Measurements from ENCODE around the gene COBL.

Gene COBL

DNA sequence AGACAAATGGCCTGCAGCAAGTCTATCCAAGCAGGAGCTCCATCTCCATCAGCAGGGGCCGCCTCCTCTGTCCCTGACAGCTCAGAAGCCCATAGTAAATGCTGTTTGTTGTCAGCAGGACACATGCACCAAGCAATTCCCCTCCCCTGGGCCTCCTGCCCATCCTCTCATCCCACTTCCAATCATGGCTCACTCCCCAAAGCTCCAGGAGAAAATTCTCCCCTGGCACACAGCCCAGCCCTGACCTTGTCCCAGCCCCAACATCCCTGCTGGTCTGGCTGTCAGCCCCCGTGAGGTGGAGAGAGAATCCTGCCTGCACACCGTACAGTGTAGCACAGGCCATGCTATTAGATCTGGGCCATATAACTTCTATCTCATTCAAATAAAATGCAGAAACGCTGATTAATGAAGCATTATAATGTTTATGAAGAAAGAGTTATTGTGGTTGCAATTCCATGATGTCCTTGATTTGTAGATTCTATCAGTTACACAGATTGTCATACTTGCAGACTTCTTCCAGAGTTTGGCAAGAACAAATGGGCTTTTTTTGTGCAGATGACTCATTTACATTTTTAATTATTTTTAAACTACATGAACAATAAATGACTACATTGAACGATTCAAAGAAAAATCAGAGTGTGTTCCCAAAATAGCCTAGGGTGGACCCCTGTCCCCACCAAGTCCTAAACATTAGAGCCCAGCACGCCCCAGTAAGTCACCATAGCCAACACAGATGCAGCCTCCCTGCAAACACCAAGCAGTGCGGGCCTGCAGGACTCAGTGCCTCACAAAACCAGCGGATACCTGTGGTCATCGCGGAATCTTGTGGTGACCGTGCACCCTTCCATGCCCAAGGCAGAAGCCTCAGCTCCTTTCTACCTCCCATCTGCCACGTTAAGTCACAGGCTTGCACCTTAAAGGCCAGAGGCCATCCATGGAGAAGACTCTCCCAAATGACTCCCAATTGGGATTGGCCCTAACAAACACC lies 70.1 kb downstream of the COBL start:
- Mint-ChIP-seq H3K27me3 (no peaks in the 10 kb centered on the region), H3K9me3 (no peaks in the 10 kb centered on the region), H3K27ac (no peak overlapping the region), H3K4me3 (no peak overlapping the region), H3K4me1 (ENCODE audit: low read depth) (no peaks in the 10 kb centered on the region), H3K36me3 (ENCODE audit: low read depth) (no peaks in the 10 kb centered on the region)

GRCh38 chr7:51244885-51245284 lies 71.7 kb downstream of the COBL start:
- Mint-ChIP-seq H3K4me3 (no peak overlapping the region), H3K9me3 (no peaks in the 10 kb centered on the region), H3K27ac (no peak overlapping the region), H3K4me1 (ENCODE audit: low read depth) (no peaks in the 10 kb centered on the region), H3K27me3 (no peaks in the 10 kb centered on the region), H3K36me3 (ENCODE audit: low read depth) (no peaks in the 10 kb centered on the region)

DNA sequence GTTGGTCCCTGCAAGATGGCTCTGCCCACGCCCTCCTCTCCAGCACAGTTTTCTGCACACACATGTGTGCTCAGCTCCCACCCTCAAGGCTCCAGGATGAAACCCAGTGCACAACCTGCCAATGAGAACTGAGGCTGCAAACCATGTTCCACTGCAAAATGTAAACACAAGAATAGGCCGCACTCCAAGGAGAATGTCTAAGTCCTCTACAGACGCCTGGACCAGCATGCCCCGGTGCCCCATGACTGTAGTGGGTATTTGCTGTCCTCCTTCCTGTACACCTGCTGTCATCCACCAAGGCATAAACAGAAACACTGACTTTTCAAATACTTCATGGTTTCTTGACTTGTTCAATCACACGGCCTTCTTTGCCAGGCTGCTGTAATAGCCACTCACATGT lies 72.6 kb downstream of the COBL start:
- H3K4me1 Mint-ChIP-seq (ENCODE audit: low read depth) = no peaks in the 10 kb centered on the region
- H3K9me3 Mint-ChIP-seq = no peaks in the 10 kb centered on the region
- no peak overlapping the region for H3K27ac Mint-ChIP-seq
- H3K4me3 Mint-ChIP-seq = no peak overlapping the region
- H3K27me3 Mint-ChIP-seq = no peaks in the 10 kb centered on the region
- H3K36me3 Mint-ChIP-seq (ENCODE audit: low read depth) = no peaks in the 10 kb centered on the region

GRCh38 chr7:51243631-51244030 lies 73.0 kb downstream of the COBL start:
- no peak overlapping the region for H3K27ac Mint-ChIP-seq
- no peaks in the 10 kb centered on the region for H3K27me3 Mint-ChIP-seq
- H3K4me1 Mint-ChIP-seq (ENCODE audit: low read depth) = no peaks in the 10 kb centered on the region
- H3K9me3 Mint-ChIP-seq = no peaks in the 10 kb centered on the region
- no peaks in the 10 kb centered on the region for H3K36me3 Mint-ChIP-seq (ENCODE audit: low read depth)
- no peak overlapping the region for H3K4me3 Mint-ChIP-seq

DNA sequence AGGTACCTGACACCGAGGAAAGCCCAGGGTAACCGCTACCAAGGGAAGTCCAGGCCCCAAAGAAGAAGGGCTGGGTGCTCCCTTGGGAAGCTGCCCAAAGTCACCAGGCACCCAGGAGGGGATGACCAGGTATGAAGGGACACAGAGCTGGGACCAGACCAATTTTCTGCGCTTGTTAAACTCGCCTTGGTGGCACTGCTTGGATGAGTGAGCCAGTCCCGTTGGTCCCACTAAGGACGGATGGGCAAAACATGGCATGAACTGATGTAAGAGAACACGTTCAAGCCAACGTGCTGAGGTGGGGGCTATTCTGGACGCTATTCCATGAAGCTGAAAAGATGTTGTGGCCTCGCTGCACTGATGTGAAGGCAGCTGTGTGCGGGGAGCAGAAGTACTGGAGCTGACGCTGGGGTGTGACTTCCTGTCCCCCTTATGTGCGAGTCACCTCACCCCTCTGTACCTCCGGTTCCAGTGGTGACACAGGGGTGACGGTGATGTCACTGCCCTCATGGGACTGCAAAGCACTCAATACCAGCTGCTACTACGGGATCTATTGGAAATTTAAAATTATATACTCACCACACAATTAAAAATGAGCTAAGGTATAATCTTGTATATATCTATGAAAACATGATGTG lies 73.6 kb downstream of the COBL start:
- Mint-ChIP-seq H3K9me3 (no peaks in the 10 kb centered on the region), H3K27ac (no peak overlapping the region), H3K4me3 (no peak overlapping the region), H3K36me3 (ENCODE audit: low read depth) (no peaks in the 10 kb centered on the region), H3K4me1 (ENCODE audit: low read depth) (no peaks in the 10 kb centered on the region), H3K27me3 (no peaks in the 10 kb centered on the region)

DNA sequence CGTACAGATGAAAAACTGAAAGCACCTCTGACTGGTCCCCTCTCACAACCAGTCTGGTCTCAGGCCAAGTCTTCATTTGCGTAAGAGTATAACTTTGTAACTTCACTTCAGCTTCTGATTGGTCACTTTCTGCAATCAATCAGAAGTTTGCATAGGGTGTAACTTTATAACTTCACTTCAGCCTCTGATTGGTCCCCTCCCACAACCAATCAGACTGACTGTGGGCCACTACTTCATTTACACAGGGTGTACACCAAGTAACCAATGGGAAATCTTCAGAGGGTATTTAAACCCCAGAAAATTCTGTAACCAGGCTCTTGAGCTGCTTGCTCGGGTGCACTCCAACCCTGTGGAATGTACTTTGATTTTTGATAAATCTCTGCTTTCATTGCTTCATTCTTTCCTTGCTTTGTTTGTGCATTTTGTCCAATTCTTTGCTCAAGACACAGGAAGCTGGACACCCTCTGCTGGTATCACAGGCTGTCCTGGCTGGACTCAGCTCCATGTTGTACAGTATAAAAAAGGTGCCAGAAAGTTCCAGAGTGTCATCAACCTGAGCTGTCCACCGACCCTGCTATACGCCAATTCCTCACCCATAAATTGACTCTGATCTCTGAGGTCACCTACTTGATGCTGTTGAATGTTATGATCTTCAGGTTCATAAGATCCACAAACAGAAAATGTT lies 74.5 kb downstream of the COBL start:
- H3K4me1 Mint-ChIP-seq (ENCODE audit: low read depth) = no peaks in the 10 kb centered on the region
- no peaks in the 10 kb centered on the region for H3K27me3 Mint-ChIP-seq
- H3K27ac Mint-ChIP-seq = no peak overlapping the region
- H3K9me3 Mint-ChIP-seq = no peaks in the 10 kb centered on the region
- H3K4me3 Mint-ChIP-seq = no peak overlapping the region
- H3K36me3 Mint-ChIP-seq (ENCODE audit: low read depth) = no peaks in the 10 kb centered on the region

DNA sequence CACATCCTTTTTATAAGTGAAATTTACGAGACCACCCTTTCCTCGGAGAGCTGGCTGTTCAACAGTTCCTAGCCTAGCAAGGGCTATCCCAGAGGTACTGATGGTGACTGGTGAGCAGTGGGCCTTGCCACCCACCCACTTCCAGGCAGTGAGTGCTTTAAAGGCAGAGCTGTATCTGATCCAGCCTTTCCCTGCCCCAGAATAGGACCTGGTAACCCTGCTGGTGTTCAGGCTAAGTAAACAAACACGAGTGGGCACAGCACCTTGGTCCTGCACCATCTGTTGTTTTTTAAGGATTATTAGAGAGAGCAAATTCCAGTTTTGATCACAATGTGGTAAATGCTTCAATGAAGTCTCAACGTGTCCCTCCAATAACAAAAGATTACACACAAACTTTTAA lies 75.7 kb downstream of the COBL start:
- no peak overlapping the region for H3K27ac Mint-ChIP-seq
- no peak overlapping the region for H3K4me3 Mint-ChIP-seq
- H3K9me3 Mint-ChIP-seq = no peaks in the 10 kb centered on the region
- H3K27me3 Mint-ChIP-seq = no peaks in the 10 kb centered on the region
- H3K36me3 Mint-ChIP-seq (ENCODE audit: low read depth) = no peaks in the 10 kb centered on the region
- no peaks in the 10 kb centered on the region for H3K4me1 Mint-ChIP-seq (ENCODE audit: low read depth)

- Mint-ChIP-seq H3K4me1 (ENCODE audit: low read depth) (no peaks in the 10 kb centered on the region), H3K36me3 (ENCODE audit: low read depth) (no peaks in the 10 kb centered on the region), H3K27me3 (no peaks in the 10 kb centered on the region), H3K9me3 (no peaks in the 10 kb centered on the region), H3K27ac (no peak overlapping the region), H3K4me3 (no peak overlapping the region)
Observed at GRCh38 chr7:51239691-51240090, 76.9 kb downstream of the COBL start.

DNA sequence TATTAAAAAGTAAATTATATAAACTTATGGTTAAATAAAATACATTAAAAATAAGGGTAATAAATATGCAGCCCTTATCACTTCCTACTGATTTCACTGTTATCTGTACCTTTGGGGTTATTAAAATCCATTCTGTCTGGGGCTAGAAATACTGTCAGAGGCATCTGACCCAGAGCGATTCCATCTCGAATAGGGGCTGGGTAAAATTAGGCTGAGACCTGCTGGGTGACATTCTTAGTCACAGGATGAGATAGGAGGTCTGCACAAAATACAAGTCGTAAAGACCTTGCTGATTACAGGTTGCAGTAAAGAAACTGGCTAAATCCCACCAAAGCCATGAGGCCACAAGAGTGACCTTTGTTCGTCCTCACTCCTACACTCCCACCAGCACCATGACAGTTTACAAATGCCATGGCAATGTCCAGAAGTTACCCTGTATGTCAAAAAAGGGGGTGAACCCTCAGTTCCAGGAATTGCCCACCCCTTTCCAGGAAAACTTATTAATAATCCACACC lies 77.6 kb downstream of the COBL start:
- H3K9me3 Mint-ChIP-seq = no peaks in the 10 kb centered on the region
- no peaks in the 10 kb centered on the region for H3K36me3 Mint-ChIP-seq (ENCODE audit: low read depth)
- no peaks in the 10 kb centered on the region for H3K27me3 Mint-ChIP-seq
- no peak overlapping the region for H3K4me3 Mint-ChIP-seq
- H3K4me1 Mint-ChIP-seq (ENCODE audit: low read depth) = no peaks in the 10 kb centered on the region
- H3K27ac Mint-ChIP-seq = no peak overlapping the region

DNA sequence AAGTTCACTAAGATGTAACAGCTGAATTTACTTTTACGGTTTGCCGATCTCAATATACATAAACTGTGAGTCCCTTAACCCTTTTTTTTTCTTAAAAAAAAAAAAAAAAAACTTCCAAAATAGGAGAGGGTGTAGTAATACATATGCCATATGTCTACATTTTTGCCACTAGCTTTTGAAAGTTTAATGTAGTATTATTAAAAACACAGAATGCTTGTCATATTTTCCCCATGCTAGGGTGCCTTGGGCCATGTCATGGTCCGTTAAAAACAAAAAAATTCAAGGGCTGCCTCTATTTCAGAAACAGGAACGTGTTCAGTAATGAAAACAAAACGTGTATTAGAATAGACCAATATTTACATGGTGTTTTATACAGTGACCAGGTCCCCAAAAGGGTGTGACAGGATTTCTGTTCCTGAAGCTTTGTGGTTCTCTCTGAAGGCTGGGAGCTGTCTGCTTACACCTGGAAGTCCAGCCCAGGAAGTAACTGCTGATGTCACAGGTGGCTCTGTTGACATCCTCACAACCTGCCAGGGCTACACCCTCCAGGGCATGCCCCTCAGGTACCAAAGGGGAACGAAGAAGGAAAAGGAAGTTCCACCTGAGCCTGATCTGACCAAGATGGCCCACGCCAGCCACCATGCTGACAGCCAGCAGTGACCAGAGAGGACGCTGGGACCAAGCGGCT lies 79.0 kb downstream of the COBL start:
- Mint-ChIP-seq H3K4me1 (ENCODE audit: low read depth) (no peaks in the 10 kb centered on the region), H3K4me3 (no peak overlapping the region), H3K9me3 (no peaks in the 10 kb centered on the region), H3K27me3 (no peaks in the 10 kb centered on the region), H3K36me3 (ENCODE audit: low read depth) (no peaks in the 10 kb centered on the region), H3K27ac (no peak overlapping the region)

- H3K4me3 Mint-ChIP-seq = no peak overlapping the region
- no peak overlapping the region for H3K27ac Mint-ChIP-seq
- no peaks in the 10 kb centered on the region for H3K27me3 Mint-ChIP-seq
- no peaks in the 10 kb centered on the region for H3K4me1 Mint-ChIP-seq (ENCODE audit: low read depth)
- H3K9me3 Mint-ChIP-seq = no peaks in the 10 kb centered on the region
- no peaks in the 10 kb centered on the region for H3K36me3 Mint-ChIP-seq (ENCODE audit: low read depth)
Observed at GRCh38 chr7:51236470-51237132, 80.0 kb downstream of the COBL start.

GRCh38 chr7:51235593-51236313 lies 80.9 kb downstream of the COBL start:
- H3K9me3 Mint-ChIP-seq = no peaks in the 10 kb centered on the region
- H3K36me3 Mint-ChIP-seq (ENCODE audit: low read depth) = no peaks in the 10 kb centered on the region
- H3K4me3 Mint-ChIP-seq = no peak overlapping the region
- no peaks in the 10 kb centered on the region for H3K4me1 Mint-ChIP-seq (ENCODE audit: low read depth)
- no peaks in the 10 kb centered on the region for H3K27me3 Mint-ChIP-seq
- no peak overlapping the region for H3K27ac Mint-ChIP-seq

- Mint-ChIP-seq H3K4me3 (no peak overlapping the region), H3K27me3 (no peaks in the 10 kb centered on the region), H3K27ac (no peak overlapping the region), H3K4me1 (ENCODE audit: low read depth) (no peaks in the 10 kb centered on the region), H3K9me3 (no peaks in the 10 kb centered on the region), H3K36me3 (ENCODE audit: low read depth) (no peaks in the 10 kb centered on the region)
Observed at GRCh38 chr7:51234609-51235308, 81.8 kb downstream of the COBL start.

Data from stimulated activated naive CD8-positive, alpha-beta T cell treated with anti-CD3 and anti-CD28 coated beads, Interleukin-15, Interleukin-2, amounts not matched to agents 100 ng/mL and 50 ng/mL, for 24 hours (primary cell).